GM21825 (cell line): ENCODE results near the gene MYZAP.

ENCODE experiments used
- ATAC-seq: cut with Tn5 transposase; IDR thresholded peaks from one replicate; pipeline ENCODE4 v1.9.1; 2021; ENCODE audit warnings: mild to moderate bottlenecking, moderate library complexity; ENCODE audit not compliant: unreplicated experiment

Gene MYZAP

GRCh38 chr15:57562196-57562769, 29.4 kb upstream of the MYZAP start:
- ATAC-seq = no peak

GRCh38 chr15:57563416-57563815, 28.3 kb upstream of the MYZAP start:
- ATAC-seq = no peak

- no peak for ATAC-seq
Measured at GRCh38 chr15:57565311-57565710, 26.4 kb upstream of the MYZAP start.

GRCh38 chr15:57566834-57567233, 24.9 kb upstream of the MYZAP start:
- ATAC-seq = no peak

GRCh38 chr15:57567891-57568290, 23.8 kb upstream of the MYZAP start:
- no peak for ATAC-seq

- no peak for ATAC-seq
Measured at GRCh38 chr15:57568299-57568698, 23.4 kb upstream of the MYZAP start.

- ATAC-seq = no peak
Measured at GRCh38 chr15:57570340-57570739, 21.4 kb upstream of the MYZAP start.

- ATAC-seq = no peak
Measured at GRCh38 chr15:57570994-57571393, 20.7 kb upstream of the MYZAP start.

GRCh38 chr15:57571725-57572124, 20.0 kb upstream of the MYZAP start:
- no peak for ATAC-seq

GRCh38 chr15:57572468-57572867, 19.2 kb upstream of the MYZAP start:
- ATAC-seq = no peak

- no peak for ATAC-seq
Measured at GRCh38 chr15:57573151-57573550, 18.6 kb upstream of the MYZAP start.

GRCh38 chr15:57575363-57575762, 16.3 kb upstream of the MYZAP start:
- no peak for ATAC-seq

- ATAC-seq = no peak
Measured at GRCh38 chr15:57578288-57578900, 13.3 kb upstream of the MYZAP start.

GRCh38 chr15:57580428-57580827, 11.3 kb upstream of the MYZAP start:
- no peak for ATAC-seq

- no peak for ATAC-seq
Measured at GRCh38 chr15:57580866-57581265, 10.8 kb upstream of the MYZAP start.

- no peak for ATAC-seq
Measured at GRCh38 chr15:57582090-57582489, 9.6 kb upstream of the MYZAP start.

GRCh38 chr15:57583282-57583681, 8.4 kb upstream of the MYZAP start:
- ATAC-seq = no peak

- no peak for ATAC-seq
Measured at GRCh38 chr15:57583720-57584119, 8.0 kb upstream of the MYZAP start.

- ATAC-seq = no peak
Measured at GRCh38 chr15:57586661-57587424, 4.9 kb upstream of the MYZAP start.

- ATAC-seq = no peak
Measured at GRCh38 chr15:57589281-57589680, 2.4 kb upstream of the MYZAP start.

GRCh38 chr15:57589754-57590153, 1.9 kb upstream of the MYZAP start:
- no peak for ATAC-seq

GRCh38 chr15:57591237-57591821, 375 bp upstream of the MYZAP start:
- no peak for ATAC-seq
